Bronchial epithelial cell (primary cell): Measurements from ENCODE around the gene KNDC1. TPM values are rescaled to one million over a fixed set of nuclear protein-coding genes. Genes with fewer than 3 reads are reported as not detected.

Source experiments
- DNase-seq: peaks from one replicate; pipeline ENCODE4 v3.0.0-alpha.2; 2010; ENCODE audit warnings: low read depth
- FAIRE-seq: peaks from 2 replicates; lab custom pipeline; 2011; peaks lifted over from hg19 to GRCh38; lab: Jason Lieb, UNC
- H3K27me3 ChIP-seq: 2 replicates; pipeline ENCODE4 v1.5.1; 2011; ENCODE audit warnings: low read length; ENCODE audit not compliant: control insufficient read depth, insufficient read depth
- H3K36me3 ChIP-seq: 2 replicates; pipeline ENCODE4 v1.5.1; 2011; ENCODE audit warnings: low read length; ENCODE audit not compliant: control insufficient read depth, insufficient read depth
- H3K4me3 ChIP-seq: 2 replicates; pipeline ENCODE4 v1.5.1; 2011; ENCODE audit warnings: mild to moderate bottlenecking, low read depth, low read length, control low read depth
- total RNA-seq: library from RNA; depleted of rRNA; stranded (reverse); fragments of >200 nt; gene quantifications from 2 replicates; pipeline ENCODE4 v1.2.1, GENCODE V29; 2014
- TF ChIP-seq, protein P1 (sequence below): IDR thresholded peaks from 2 replicates; pipeline ENCODE4 v1.5.1; 2011; ENCODE audit warnings: mild to moderate bottlenecking, moderate library complexity, low read length, control low read depth, inconsistent platforms; ENCODE audit not compliant: insufficient read depth, severe bottlenecking

The KNDC1 gene
- total RNA-seq, 1 donor from 2014 or later, result under 0.01 TPM

DNA sequence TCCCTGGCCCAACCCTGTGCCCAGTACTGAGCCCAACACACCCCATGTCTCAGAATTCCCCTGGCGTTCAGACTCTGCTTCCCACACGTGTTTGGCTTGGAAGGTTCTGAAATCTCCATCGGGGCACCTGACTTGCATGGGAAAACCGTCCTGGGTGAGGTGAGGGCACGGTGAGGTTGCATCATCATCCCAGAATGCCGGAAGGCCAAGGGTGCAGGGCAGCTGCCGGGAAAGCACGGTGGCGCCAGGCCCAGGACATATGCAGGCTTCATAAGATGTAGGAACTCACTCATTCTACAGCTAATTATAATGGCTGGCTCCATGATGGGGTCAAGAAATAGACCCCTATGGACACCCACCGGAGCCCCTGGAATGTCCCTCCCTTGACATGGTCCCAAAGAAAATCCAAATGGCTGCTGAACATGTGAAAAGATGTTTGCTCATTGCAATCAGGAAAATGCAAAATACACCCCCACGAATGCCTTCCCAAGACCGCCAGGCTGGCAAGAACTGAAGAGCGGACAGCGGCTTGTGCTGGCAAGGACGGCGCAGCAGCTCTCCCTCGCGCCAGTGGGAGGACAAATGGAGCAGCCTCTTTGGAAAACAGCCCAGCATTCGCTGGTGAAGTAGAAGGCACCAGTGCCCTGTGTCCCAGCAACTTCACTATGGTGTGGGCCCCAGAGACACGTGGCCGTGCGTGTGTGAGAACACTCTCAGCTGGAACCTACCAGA, 2.3 kb downstream of the KNDC1 start:
- FAIRE-seq (no peak), DNase-seq (no peak)
- Histone ChIP-seq H3K27me3 (peaks cover 8% of the 10 kb centered on the region), H3K4me3 (no peak overlapping the region), H3K36me3 (no peaks in the 10 kb centered on the region)
- TF ChIP-seq, protein P1, sequence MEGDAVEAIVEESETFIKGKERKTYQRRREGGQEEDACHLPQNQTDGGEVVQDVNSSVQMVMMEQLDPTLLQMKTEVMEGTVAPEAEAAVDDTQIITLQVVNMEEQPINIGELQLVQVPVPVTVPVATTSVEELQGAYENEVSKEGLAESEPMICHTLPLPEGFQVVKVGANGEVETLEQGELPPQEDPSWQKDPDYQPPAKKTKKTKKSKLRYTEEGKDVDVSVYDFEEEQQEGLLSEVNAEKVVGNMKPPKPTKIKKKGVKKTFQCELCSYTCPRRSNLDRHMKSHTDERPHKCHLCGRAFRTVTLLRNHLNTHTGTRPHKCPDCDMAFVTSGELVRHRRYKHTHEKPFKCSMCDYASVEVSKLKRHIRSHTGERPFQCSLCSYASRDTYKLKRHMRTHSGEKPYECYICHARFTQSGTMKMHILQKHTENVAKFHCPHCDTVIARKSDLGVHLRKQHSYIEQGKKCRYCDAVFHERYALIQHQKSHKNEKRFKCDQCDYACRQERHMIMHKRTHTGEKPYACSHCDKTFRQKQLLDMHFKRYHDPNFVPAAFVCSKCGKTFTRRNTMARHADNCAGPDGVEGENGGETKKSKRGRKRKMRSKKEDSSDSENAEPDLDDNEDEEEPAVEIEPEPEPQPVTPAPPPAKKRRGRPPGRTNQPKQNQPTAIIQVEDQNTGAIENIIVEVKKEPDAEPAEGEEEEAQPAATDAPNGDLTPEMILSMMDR, result no peak

DNA sequence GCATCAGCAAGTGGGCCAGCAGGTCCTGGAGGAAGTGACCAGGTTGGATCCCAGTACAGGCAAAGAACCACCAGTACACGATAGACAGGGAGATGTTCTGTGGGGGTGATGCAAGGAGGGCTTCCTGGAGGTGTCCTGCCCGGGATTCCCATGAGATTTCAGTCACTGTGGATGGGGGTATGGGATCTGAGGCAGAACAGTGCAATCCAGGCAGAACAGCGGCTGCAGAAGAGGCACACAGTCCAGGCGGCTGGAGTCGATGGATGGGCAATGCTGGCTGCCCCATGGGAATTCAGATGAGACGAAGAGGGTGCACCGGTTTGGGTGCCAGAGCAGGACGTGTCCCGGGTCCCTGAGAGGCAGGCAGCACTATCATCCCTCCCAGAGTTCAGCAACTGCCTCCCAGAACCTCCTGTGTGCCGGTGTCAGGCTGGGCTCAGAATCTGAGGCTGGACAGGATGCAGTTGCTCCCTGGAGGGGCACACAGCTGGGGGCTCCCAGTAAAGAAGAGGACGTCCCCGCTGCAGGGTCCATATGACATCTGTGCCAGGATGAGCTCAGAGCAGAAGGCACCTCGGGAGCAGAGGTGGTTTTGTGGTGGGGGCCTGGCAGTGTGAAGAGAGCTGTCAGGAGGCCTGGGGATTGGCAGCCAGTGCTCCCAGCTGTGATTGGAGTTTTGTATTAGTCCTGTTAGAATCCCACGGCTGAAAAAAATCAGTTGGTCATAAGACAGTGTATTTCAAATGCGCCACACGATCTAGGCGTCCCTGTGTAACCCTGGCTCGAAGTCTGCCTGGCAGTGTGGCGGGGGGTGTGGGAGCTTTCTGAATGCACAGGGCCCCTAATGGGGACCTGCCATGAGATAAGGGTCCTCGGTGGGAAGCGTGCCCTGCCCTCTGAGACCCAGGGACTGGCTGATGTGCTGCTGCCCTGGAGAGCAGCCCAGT, 3.2 kb downstream of the KNDC1 start:
- H3K4me3 ChIP-seq, result no peak overlapping the region
- FAIRE-seq, result no peak
- TF ChIP-seq, protein P1, result no peak
- DNase-seq, result no peak
- H3K27me3 ChIP-seq, result peaks cover 8% of the 10 kb centered on the region
- H3K36me3 ChIP-seq, result no peaks in the 10 kb centered on the region

GRCh38 chr10:133163889-133164815, 4.1 kb downstream of the KNDC1 start:
- FAIRE-seq (no peak), DNase-seq (no peak)
- Histone ChIP-seq H3K4me3 (no peak overlapping the region), H3K27me3 (peaks cover 8% of the 10 kb centered on the region), H3K36me3 (no peaks in the 10 kb centered on the region)
- TF ChIP-seq, protein P1, result no peak

- TF ChIP-seq, protein P1, result no peak
- no peak overlapping the region for H3K4me3 ChIP-seq
- H3K36me3 ChIP-seq, result no peaks in the 10 kb centered on the region
- DNase-seq, result no peak
- FAIRE-seq, result no peak
- peaks cover 8% of the 10 kb centered on the region for H3K27me3 ChIP-seq
Observed at GRCh38 chr10:133164816-133165555, 5.0 kb downstream of the KNDC1 start.
